ENCODE measurements around the gene TNNI2. TPM values are rescaled to one million over a fixed set of nuclear protein-coding genes. Genes with fewer than 3 reads are reported as not detected.

Gene TNNI2
- total RNA-seq, 1 experiment from 2014 or later: not detected

GRCh38 chr11:1819074-1819473, 19.7 kb upstream of the TNNI2 start:
- BruUV-seq (replicated peaks): no TSS peak
- H3K27me3 ChIP-seq (replicated peaks; ENCODE audit: insufficient read depth, low read depth, low read length, poor library complexity): no peaks in the 10 kb centered on the region
- CTCF ChIA-PET: no interaction called here
- POLR2A ChIA-PET (ENCODE audit: low non-redundant PET): no interaction called here
- no peaks in the 10 kb centered on the region for H3K36me3 ChIP-seq (ENCODE audit: insufficient read depth, low read length, poor library complexity, severe bottlenecking)
- no peak for DNase-seq (ENCODE audit: low spot score)
- TF ChIP-seq CTCF (conservative IDR thresholded peaks at IDR 0.05; ENCODE audit: low read depth, low read length) (no peak), EZH2 (IDR thresholded peaks at IDR 0.05; ENCODE audit: borderline replicate concordance, low read depth, low read length, poor library complexity, severe bottlenecking) (no peak)
- no peaks in the 10 kb centered on the region for H3K4me1 ChIP-seq (ENCODE audit: insufficient read depth, low read length, poor library complexity, severe bottlenecking)
- intact Hi-C loops (cut with micrococcal nuclease; ENCODE audit: unreplicated experiment): no loop called here
- H3K4me3 ChIP-seq (ENCODE audit: low read depth, low read length, poor library complexity, severe bottlenecking): no peak overlapping the region
- no peak overlapping the region for H3K27ac ChIP-seq (ENCODE audit: low read depth, low read length, poor library complexity, severe bottlenecking)
- no peaks in the 10 kb centered on the region for H3K9me3 ChIP-seq (ENCODE audit: low read depth, low read length, poor library complexity, severe bottlenecking)

- Histone ChIP-seq H3K36me3 (ENCODE audit: insufficient read depth, low read length, poor library complexity, severe bottlenecking) (no peaks in the 10 kb centered on the region), H3K27me3 (replicated peaks; ENCODE audit: insufficient read depth, low read depth, low read length, poor library complexity) (no peaks in the 10 kb centered on the region), H3K27ac (ENCODE audit: low read depth, low read length, poor library complexity, severe bottlenecking) (no peak overlapping the region), H3K4me1 (ENCODE audit: insufficient read depth, low read length, poor library complexity, severe bottlenecking) (no peaks in the 10 kb centered on the region), H3K4me3 (ENCODE audit: low read depth, low read length, poor library complexity, severe bottlenecking) (no peak overlapping the region), H3K9me3 (ENCODE audit: low read depth, low read length, poor library complexity, severe bottlenecking) (no peaks in the 10 kb centered on the region)
- no TSS peak for BruUV-seq (replicated peaks)
- POLR2A ChIA-PET (ENCODE audit: low non-redundant PET): no interaction called here
- no peak for TF ChIP-seq EZH2 (IDR thresholded peaks at IDR 0.05; ENCODE audit: borderline replicate concordance, low read depth, low read length, poor library complexity, severe bottlenecking)
- TF ChIP-seq CTCF (conservative IDR thresholded peaks at IDR 0.05; ENCODE audit: low read depth, low read length): no peak
- no peak for DNase-seq (ENCODE audit: low spot score)
- CTCF ChIA-PET: no interaction called here
- intact Hi-C loops (cut with micrococcal nuclease; ENCODE audit: unreplicated experiment): no loop called here
Observed at GRCh38 chr11:1820463-1821325, 18.1 kb upstream of the TNNI2 start.

GRCh38 chr11:1821562-1821961, 17.2 kb upstream of the TNNI2 start:
- Histone ChIP-seq H3K9me3 (ENCODE audit: low read depth, low read length, poor library complexity, severe bottlenecking) (no peaks in the 10 kb centered on the region), H3K36me3 (ENCODE audit: insufficient read depth, low read length, poor library complexity, severe bottlenecking) (no peaks in the 10 kb centered on the region), H3K27me3 (replicated peaks; ENCODE audit: insufficient read depth, low read depth, low read length, poor library complexity) (no peaks in the 10 kb centered on the region), H3K27ac (ENCODE audit: low read depth, low read length, poor library complexity, severe bottlenecking) (no peak overlapping the region), H3K4me1 (ENCODE audit: insufficient read depth, low read length, poor library complexity, severe bottlenecking) (no peaks in the 10 kb centered on the region), H3K4me3 (ENCODE audit: low read depth, low read length, poor library complexity, severe bottlenecking) (no peak overlapping the region)
- TF ChIP-seq CTCF (conservative IDR thresholded peaks at IDR 0.05; ENCODE audit: low read depth, low read length) (no peak), EZH2 (IDR thresholded peaks at IDR 0.05; ENCODE audit: borderline replicate concordance, low read depth, low read length, poor library complexity, severe bottlenecking) (no peak)
- BruUV-seq (replicated peaks): no TSS peak
- intact Hi-C loops (cut with micrococcal nuclease; ENCODE audit: unreplicated experiment): no loop called here
- ChIA-PET CTCF (no interaction called here), POLR2A (ENCODE audit: low non-redundant PET) (no interaction called here)
- no peak for DNase-seq (ENCODE audit: low spot score)

Data from A673 (cell line).